SU-DHL-6 (cell line): ENCODE measurements around the gene IFNA7.
"Not testable (repeated sequence)": the region's sequence is repeated elsewhere in the genome, so short reads cannot be mapped to it uniquely, and the experiment has no call there.

Experiments
- CTCF ChIP-seq: fragments of 200-600 bp; sonication (generic); IDR thresholded peaks from one replicate; pipeline ENCODE4 v1.5.1; 2017; ENCODE audit warnings: antibody characterized with exemption, mild to moderate bottlenecking, low read length, moderate library complexity; ENCODE audit not compliant: insufficient read depth, poor library complexity, severe bottlenecking
- EZH2phosphoT487 ChIP-seq: fragments of 200-600 bp; sonication (generic), shearing (Covaris generic); conservative IDR thresholded peaks from 2 replicates; pipeline ENCODE4 v1.6.1; 2018; ENCODE audit warnings: mild to moderate bottlenecking, antibody characterized with exemption, low read length, moderate library complexity, mixed read lengths

- TF ChIP-seq CTCF = peak; percentile 80
- TF ChIP-seq EZH2phosphoT487 = not testable (repeated sequence)
Observed at GRCh38 chr9:21235468-21236359, 33.7 kb upstream of the IFNA7 start.
